Transverse colon (tissue), 4 donors: ENCODE results near the gene AGPAT2. TPM values are rescaled to one million over a fixed set of nuclear protein-coding genes. Genes with fewer than 3 reads are reported as not detected.

Experiments
- DNase-seq: peaks from one replicate; pipeline ENCODE4 v3.0.0-alpha.2; 2019
- H3K27ac ChIP-seq, 4 donors: fragments of 200-600 bp; sonication (generic); 2 replicates each; pipeline ENCODE4 v1.5.1; 2016 to 2018; ENCODE audit warnings: inconsistent platforms in 4 of 4
- H3K27me3 ChIP-seq: fragments of 200-600 bp; sonication (generic); 2 replicates; pipeline ENCODE4 v1.5.1; 2017; ENCODE audit warnings: inconsistent platforms
- H3K36me3 ChIP-seq, 4 donors: fragments of 200-600 bp; sonication (generic); 2 replicates each; pipeline ENCODE4 v1.5.1; 2017 to 2019; ENCODE audit warnings: inconsistent platforms in 4 of 4
- H3K4me1 ChIP-seq, 4 donors: fragments of 200-600 bp; sonication (generic); 2 replicates each; pipeline ENCODE4 v1.5.1; 2017 to 2020; ENCODE audit warnings: inconsistent platforms in 4 of 4
- H3K4me3 ChIP-seq, 4 donors: fragments of 200-600 bp; sonication (generic); 1 replicate in 1 of 4; 2 replicates in 3 of 4; pipeline versions ENCODE4 v1.5.1 to v1.6.1; 2017 to 2019; ENCODE audit warnings: inconsistent platforms in 4 of 4
- H3K9me3 ChIP-seq, 2 donors: fragments of 200-600 bp; sonication (generic); 2 replicates each; pipeline ENCODE4 v1.5.1; 2017 to 2019; ENCODE audit warnings: inconsistent platforms in 2 of 2
- EP300 ChIP-seq: sonication (generic); formaldehyde crosslinking; IDR thresholded peaks from one replicate; pipeline ENCODE4 v1.6.1; 2017; ENCODE audit warnings: antibody characterized with exemption, low read depth
- POLR2A ChIP-seq: fragments of 450-650 bp; IDR thresholded peaks from one replicate; pipeline ENCODE4 v1.6.1; 2016; ENCODE audit warnings: antibody characterized with exemption, mild to moderate bottlenecking, moderate library complexity
- POLR2AphosphoS5 ChIP-seq, 3 donors: sonication (generic); formaldehyde crosslinking; IDR thresholded peaks; one replicate each; pipeline ENCODE4 v1.6.1; 2016; ENCODE audit warnings: antibody characterized with exemption in 3 of 3
- WGBS, 2 donors: methylation state at CpG; one replicate each; pipeline ENCODE4 v1.1.5; 2018; ENCODE audit warnings: low coverage in 1 of 2; 5-methylcytosine and 5-hydroxymethylcytosine counted together
- in situ Hi-C, 4 donors: fragments of 200-750 bp; cut with MboI; loops; one replicate each; pipeline versions ENCODE4 v1.15.0 to v1.15.1; 2017; ENCODE audit warnings: low sequenced_read_pairs in 3 of 4, low pct_ligation_motif_present in 1 of 4, low pct_unique_long_range_greater_than_20kb in 1 of 4
- intact Hi-C: fragments of 100-400 bp; cut with DNase I; formaldehyde crosslinking; loops from one replicate; pipeline ENCODE4 v1.15.1; 2023; ENCODE audit warnings: low total_unique reads
- total RNA-seq, 4 donors: library from RNA; depleted of rRNA; stranded (reverse); fragments of >200 nt; gene quantifications; one replicate each; pipeline ENCODE4 v1.1.0, GENCODE V29; 2016
- TF ChIP-seq, protein P1 (sequence below), 5 experiments: fragments of 200-600 bp in 3 of 5; fragments of 450-650 bp in 2 of 5; sonication (generic) in 3 of 5; IDR thresholded peaks; 1 replicate in 2 of 5; 2 replicates in 3 of 5; pipeline ENCODE4 v1.5.1; 2016 to 2017; ENCODE audit warnings: antibody characterized with exemption in 5 of 5, inconsistent platforms in 3 of 5, mild to moderate bottlenecking in 2 of 5, moderate library complexity in 1 of 5

The AGPAT2 gene
- total RNA-seq, 4 donors from 2014 or later = 245 to 441 (median 290) TPM

GRCh38 chr9:136626066-136626725 is 61.1 kb downstream of the AGPAT2 start:
- H3K36me3 ChIP-seq = no peaks in the 10 kb centered on the region
- in situ Hi-C loops = no loop called here
- TF ChIP-seq POLR2A (no peak), POLR2AphosphoS5 (IDR thresholded peaks at IDR 0.05) (no peak), EP300 (no peak)
- TF ChIP-seq, protein P1, sequence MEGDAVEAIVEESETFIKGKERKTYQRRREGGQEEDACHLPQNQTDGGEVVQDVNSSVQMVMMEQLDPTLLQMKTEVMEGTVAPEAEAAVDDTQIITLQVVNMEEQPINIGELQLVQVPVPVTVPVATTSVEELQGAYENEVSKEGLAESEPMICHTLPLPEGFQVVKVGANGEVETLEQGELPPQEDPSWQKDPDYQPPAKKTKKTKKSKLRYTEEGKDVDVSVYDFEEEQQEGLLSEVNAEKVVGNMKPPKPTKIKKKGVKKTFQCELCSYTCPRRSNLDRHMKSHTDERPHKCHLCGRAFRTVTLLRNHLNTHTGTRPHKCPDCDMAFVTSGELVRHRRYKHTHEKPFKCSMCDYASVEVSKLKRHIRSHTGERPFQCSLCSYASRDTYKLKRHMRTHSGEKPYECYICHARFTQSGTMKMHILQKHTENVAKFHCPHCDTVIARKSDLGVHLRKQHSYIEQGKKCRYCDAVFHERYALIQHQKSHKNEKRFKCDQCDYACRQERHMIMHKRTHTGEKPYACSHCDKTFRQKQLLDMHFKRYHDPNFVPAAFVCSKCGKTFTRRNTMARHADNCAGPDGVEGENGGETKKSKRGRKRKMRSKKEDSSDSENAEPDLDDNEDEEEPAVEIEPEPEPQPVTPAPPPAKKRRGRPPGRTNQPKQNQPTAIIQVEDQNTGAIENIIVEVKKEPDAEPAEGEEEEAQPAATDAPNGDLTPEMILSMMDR (IDR thresholded peaks at IDR 0.05) = no peak
- intact Hi-C loops = loop anchor here (5.0 kb wide), 1 partner anchor 964 kb away; the partner anchor contains the start of gene LCN9
- H3K27ac ChIP-seq = peak overlapping the region; percentile 14 to 71 (median 46)
- WGBS, 2 donors = 31% methylated on average over 17 of the region's 30 CpGs; no CpG with 5 or more reads in 1 of the 2 donors
- peaks cover 25 to 62% (median 49%) of the 10 kb centered on the region in 4 donors for H3K4me1 ChIP-seq
- no peaks in the 10 kb centered on the region for H3K9me3 ChIP-seq
- DNase-seq = peak; percentile 15
- no peaks in the 10 kb centered on the region for H3K27me3 ChIP-seq
- no peak overlapping the region for H3K4me3 ChIP-seq

GRCh38 chr9:136625101-136626065 is 61.9 kb downstream of the AGPAT2 start:
- DNase-seq = peak; percentile 91
- Histone ChIP-seq H3K36me3 (no peaks in the 10 kb centered on the region), H3K27ac (peak overlapping the region; percentile 14 to 71 (median 46)), H3K27me3 (no peaks in the 10 kb centered on the region), H3K4me1 (peaks cover 25 to 66% (median 48%) of the 10 kb centered on the region in 4 donors), H3K4me3 (no peak overlapping the region), H3K9me3 (no peaks in the 10 kb centered on the region)
- TF ChIP-seq POLR2A = no peak
- TF ChIP-seq, protein P1 (IDR thresholded peaks at IDR 0.05) = peak; percentile 18 to 39 (median 32)
- TF ChIP-seq POLR2AphosphoS5 (IDR thresholded peaks at IDR 0.05) = peak in 2 of 3 donors; percentile 65 to 73
- TF ChIP-seq EP300 = no peak
- 21% methylated on average over 11 of the region's 19 CpGs; no CpG with 5 or more reads in 1 of the 2 donors for WGBS, 2 donors
- in situ Hi-C loops = no loop called here
- intact Hi-C loops = loop anchor here (2.0 to 5.0 kb wide), 2 partner anchors 137 to 963 kb away; partner anchors contain the start of gene LCN9

DNA sequence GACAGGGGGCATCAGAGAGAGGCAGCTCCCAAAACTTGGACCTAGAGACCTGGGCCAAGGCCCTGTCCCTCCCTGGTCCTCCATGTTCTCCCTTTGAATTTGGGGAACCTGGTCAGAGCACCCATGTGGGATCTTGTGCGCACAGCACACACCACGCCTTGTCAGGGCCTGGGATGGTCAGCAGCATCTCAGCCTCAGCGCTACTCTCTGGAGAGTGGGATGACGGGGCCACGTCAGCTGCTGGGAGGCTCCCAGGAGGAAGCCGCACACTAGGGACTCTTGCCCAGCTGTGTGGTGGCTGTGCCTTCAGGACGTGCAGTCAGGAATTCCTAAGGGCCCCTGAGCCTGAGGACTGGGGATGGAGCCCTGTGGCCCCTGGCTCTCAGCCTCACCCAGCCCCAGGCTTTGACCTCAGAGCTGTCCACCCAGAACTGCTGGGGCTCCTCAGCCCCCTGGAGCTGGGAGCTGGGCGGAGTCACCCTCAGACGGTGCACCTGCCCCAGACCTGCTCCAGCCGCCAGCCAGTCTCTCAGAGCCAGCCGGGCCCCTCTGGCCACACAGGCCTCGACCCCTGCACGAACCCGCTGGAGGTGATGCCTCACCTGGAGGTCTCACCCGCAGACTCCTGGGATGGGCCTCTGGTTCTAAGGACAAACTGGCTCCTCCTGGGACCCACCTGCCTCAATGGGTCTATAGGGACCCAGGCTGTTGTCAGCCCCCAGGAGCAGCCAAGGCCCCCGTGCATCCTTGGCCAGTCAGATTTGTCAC is 62.9 kb downstream of the AGPAT2 start:
- peaks cover 25 to 66% (median 42%) of the 10 kb centered on the region in 4 donors for H3K4me1 ChIP-seq
- in situ Hi-C loops (no loop called here), intact Hi-C loops (loop anchor here (2.0 kb wide), 1 partner anchor 136 kb away; no protein-coding TSS in a partner anchor)
- peak; percentile 21 for DNase-seq
- no peaks in the 10 kb centered on the region for H3K36me3 ChIP-seq
- no peaks in the 10 kb centered on the region for H3K27me3 ChIP-seq
- no peak for TF ChIP-seq POLR2AphosphoS5 (IDR thresholded peaks at IDR 0.05)
- no peak for TF ChIP-seq POLR2A
- TF ChIP-seq, protein P1 (IDR thresholded peaks at IDR 0.05) = no peak
- no peak for TF ChIP-seq EP300
- H3K4me3 ChIP-seq = no peak overlapping the region
- peak overlapping the region; percentile 14 to 71 (median 46) for H3K27ac ChIP-seq
- 65 to 80% methylated on average over 1 to 16 of the region's 16 CpGs for WGBS, 2 donors
- H3K9me3 ChIP-seq = no peaks in the 10 kb centered on the region
